ENCODE results near the gene YY1.

DNA sequence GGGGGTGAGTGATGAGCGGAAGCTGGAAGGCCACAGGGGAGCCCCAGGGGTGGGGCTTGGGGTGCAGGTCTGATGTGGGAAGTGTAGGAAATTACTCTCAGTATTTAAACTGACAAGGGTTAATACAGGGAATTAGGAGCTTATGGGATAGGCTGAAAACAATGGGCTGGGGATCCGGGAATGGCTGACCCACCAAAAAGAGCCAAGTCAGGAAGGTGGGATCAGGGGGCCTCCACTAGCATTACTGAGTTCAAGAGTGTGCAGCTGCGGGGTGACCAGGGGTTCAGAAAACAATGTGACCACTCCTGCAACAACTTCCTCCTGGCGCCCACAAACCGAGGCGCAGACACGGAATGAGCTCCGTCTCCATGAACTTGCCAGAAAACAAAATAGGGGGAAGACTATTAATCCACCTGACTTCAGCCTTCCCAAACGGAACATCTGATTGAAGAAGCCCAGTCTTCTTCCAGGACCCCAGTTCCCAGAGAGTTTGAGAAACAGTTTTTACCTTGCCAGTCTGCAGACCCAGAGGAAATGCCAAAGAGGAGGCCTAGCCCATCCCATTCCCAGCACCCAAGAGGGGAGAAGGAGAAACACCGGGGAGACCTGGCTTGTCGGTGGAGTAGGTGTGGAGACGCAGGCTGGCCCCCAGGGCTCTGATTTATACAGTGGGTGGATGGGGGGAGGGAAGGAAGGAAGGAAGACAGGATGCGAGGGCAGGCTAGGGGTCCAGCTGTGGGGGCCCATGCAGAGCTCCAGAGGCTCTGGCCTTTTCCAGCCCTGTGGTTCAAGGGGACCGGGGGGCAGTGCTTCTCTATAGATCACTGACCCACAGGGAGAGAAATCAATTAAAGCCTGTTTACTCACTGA lies 16.5 kb upstream of the YY1 start:
- TF ChIP-seq ZNF548 (tag by site-specific recombination; IDR thresholded peaks at IDR 0.05) = no peak
- no peak for TF ChIP-seq CTCF (tag by site-specific recombination; IDR thresholded peaks at IDR 0.05)
- TF ChIP-seq, protein P1, sequence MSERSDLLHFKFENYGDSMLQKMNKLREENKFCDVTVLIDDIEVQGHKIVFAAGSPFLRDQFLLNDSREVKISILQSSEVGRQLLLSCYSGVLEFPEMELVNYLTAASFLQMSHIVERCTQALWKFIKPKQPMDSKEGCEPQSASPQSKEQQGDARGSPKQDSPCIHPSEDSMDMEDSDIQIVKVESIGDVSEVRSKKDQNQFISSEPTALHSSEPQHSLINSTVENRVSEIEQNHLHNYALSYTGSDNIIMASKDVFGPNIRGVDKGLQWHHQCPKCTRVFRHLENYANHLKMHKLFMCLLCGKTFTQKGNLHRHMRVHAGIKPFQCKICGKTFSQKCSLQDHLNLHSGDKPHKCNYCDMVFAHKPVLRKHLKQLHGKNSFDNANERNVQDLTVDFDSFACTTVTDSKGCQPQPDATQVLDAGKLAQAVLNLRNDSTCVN (tag by site-specific recombination; optimal IDR thresholded peaks at IDR 0.05) = no peak
- TF ChIP-seq ZNF184 (tag by site-specific recombination; IDR thresholded peaks at IDR 0.05) = no peak
- TF ChIP-seq ZNF513 (tag by site-specific recombination; IDR thresholded peaks at IDR 0.05) = no peak

Data from HEK293 (cell line).